WERI-Rb-1 (cell line): ENCODE data around the gene GATAD2A.

ENCODE experiments used
- DNase-seq: peaks from one replicate; pipeline ENCODE4 v3.0.0-alpha.2; 2020
- H3K27ac ChIP-seq: fragments of 250-450 bp; sonication (Bioruptor Pico); 2 replicates; pipeline ENCODE4 v1.5.1; 2020; ENCODE audit warnings: mild to moderate bottlenecking, moderate library complexity
- H3K27me3 ChIP-seq: fragments of 250-450 bp; sonication (Bioruptor Pico); 2 replicates; pipeline ENCODE4 v1.5.1; 2021; ENCODE audit warnings: mild to moderate bottlenecking, low read depth, moderate library complexity; ENCODE audit not compliant: insufficient read depth, severe bottlenecking
- H3K36me3 ChIP-seq: fragments of 250-450 bp; sonication (Bioruptor Pico); 2 replicates; pipeline ENCODE4 v1.5.1; 2020; ENCODE audit warnings: mild to moderate bottlenecking, moderate library complexity
- H3K4me3 ChIP-seq: 2 replicates; pipeline ENCODE4 v1.5.1; 2011; ENCODE audit warnings: low read depth, mild to moderate bottlenecking, control low read depth, low read length
- H3K9me3 ChIP-seq: fragments of 250-450 bp; sonication (Bioruptor Pico); 2 replicates; pipeline ENCODE4 v1.5.1; 2021; ENCODE audit warnings: mild to moderate bottlenecking, moderate library complexity; ENCODE audit not compliant: severe bottlenecking
- TF ChIP-seq, protein P1 (sequence below): IDR thresholded peaks from 2 replicates; pipeline ENCODE4 v1.5.1; 2011; ENCODE audit warnings: low read depth, mild to moderate bottlenecking, control low read depth, inconsistent platforms, low read length

The GATAD2A gene

DNA sequence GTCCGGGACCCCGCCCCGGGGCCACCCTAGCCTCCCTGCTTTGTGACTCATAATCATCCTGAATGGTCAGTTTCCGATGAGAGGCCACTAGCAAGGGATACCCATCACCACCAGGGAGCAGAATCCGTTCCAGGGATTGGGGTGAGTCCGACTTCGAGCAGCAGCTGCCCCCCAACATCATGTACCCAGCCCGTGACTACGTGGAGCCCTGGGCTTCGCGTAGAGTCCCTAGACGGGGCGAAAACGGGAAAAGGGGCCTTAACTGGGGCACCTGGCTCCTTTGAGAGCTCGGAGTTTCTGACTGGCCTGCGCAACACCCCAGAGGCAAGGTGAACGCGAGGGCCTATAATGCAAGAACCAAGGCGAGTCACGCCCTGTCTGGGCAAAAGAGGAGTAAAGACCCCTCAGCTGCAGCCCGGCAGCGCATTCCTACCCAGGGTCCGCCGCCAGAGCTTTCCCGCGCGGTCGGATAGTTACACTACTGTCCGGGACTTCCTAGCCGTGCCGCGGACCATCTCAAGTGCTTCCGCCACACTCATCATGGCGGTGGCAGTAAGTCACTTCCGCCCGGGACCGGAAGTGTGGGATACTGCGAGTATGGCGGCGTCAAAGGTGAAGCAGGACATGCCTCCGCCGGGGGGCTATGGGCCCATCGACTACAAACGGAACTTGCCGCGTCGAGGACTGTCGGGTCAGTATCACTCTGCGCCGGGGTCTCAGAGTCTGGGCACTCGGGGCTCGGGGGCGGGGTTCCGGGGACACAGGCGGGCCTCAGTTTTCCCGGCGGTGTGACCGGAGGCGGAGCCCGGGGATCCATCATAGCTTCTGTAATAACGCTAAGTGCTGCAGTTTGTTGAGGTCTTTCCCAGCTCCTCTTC, 110.4 kb downstream of the GATAD2A start, which contains the start of gene NDUFA13:
NDUFA13 (plus strand) TSS at position 584 of the 878 bp plus-strand sequence; CDS start at position 598, 14 bp downstream.
- Histone ChIP-seq H3K27ac (peak within 1 kb of the TSS; percentile 77), H3K9me3 (peaks cover 4% of the 10 kb centered on the region), H3K36me3 (peaks cover 25% of the 10 kb centered on the region), H3K4me3 (peak within 1 kb of the TSS; percentile 72), H3K27me3 (no peaks in the 10 kb centered on the region)
- peak; percentile 92 for DNase-seq
- TF ChIP-seq, protein P1, sequence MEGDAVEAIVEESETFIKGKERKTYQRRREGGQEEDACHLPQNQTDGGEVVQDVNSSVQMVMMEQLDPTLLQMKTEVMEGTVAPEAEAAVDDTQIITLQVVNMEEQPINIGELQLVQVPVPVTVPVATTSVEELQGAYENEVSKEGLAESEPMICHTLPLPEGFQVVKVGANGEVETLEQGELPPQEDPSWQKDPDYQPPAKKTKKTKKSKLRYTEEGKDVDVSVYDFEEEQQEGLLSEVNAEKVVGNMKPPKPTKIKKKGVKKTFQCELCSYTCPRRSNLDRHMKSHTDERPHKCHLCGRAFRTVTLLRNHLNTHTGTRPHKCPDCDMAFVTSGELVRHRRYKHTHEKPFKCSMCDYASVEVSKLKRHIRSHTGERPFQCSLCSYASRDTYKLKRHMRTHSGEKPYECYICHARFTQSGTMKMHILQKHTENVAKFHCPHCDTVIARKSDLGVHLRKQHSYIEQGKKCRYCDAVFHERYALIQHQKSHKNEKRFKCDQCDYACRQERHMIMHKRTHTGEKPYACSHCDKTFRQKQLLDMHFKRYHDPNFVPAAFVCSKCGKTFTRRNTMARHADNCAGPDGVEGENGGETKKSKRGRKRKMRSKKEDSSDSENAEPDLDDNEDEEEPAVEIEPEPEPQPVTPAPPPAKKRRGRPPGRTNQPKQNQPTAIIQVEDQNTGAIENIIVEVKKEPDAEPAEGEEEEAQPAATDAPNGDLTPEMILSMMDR = peak; percentile 25; the same call in 1 of the 2 replicates

DNA sequence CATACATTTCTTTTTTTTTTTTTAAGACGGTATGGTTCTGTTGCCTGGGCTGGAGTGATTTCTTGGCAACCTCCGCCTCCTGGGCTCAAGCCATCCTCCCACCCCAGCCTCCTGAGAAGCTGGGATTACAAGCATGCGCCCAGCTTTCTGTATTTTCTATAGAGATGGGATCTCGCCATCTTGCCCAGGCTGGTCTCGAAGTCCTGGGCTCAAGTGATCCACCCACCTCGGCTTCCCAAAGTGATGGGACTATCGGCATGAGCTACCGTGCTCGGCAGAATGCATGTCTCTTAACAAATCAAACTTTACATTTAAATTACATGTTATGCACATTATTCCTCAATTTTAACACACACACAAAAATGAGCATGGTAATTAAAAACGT, 111.8 kb downstream of the GATAD2A start:
- no peak overlapping the region for H3K27ac ChIP-seq

DNA sequence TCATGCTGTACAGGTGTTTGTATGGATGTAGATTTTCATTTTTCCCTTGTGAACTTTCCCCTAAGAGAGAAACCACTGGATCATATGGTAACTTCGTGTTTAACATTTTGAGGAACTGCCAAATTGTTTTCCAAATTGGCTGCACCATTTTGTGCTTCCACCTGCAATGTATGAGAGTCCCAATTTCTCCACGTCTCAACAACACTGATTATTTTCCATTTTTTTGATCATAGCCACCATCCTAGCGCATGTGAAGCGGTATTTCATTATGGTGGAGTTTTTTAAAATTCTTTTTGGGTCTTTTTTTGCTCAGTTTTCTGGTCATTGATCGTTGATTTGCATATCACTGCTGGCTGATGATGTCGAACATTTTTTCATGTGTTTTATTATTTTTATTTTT, 115.5 kb downstream of the GATAD2A start:
- TF ChIP-seq, protein P1 = no peak

More for the DNA sequence above, 111.8 kb downstream of the GATAD2A start:
- TF ChIP-seq, protein P1 = no peak
- no peak overlapping the region for H3K4me3 ChIP-seq
- peaks cover 30% of the 10 kb centered on the region for H3K36me3 ChIP-seq
- DNase-seq = no peak
- no peaks in the 10 kb centered on the region for H3K27me3 ChIP-seq
- H3K9me3 ChIP-seq = peaks cover 4% of the 10 kb centered on the region

DNA sequence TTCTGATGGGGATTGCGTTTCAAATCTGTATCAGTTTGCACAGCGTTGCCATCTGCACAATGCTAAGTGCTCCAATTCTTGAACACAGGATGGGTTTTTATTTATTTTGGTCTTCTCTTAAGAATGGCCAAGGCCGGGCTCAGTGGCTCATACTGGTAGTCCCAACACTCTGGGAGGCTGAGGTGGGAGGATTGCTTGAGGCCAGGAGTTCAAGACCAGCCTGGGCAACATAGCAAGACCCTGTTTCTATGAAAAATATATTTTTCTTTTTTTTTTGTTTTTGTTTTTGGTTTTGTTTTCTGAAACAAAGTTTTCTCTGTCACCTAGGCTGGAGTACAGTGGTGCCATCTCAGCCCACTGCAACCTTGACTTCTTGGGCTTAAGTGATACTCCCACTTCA, 117.7 kb downstream of the GATAD2A start:
- no peak overlapping the region for H3K4me3 ChIP-seq
- no peaks in the 10 kb centered on the region for H3K9me3 ChIP-seq
- H3K36me3 ChIP-seq = peaks cover 44% of the 10 kb centered on the region
- H3K27me3 ChIP-seq = no peaks in the 10 kb centered on the region
- TF ChIP-seq, protein P1 = no peak
- H3K27ac ChIP-seq = no peak overlapping the region
- no peak for DNase-seq

More for the DNA sequence above, 115.5 kb downstream of the GATAD2A start:
- Histone ChIP-seq H3K36me3 (peaks cover 36% of the 10 kb centered on the region), H3K27ac (no peak overlapping the region), H3K27me3 (no peaks in the 10 kb centered on the region), H3K9me3 (no peaks in the 10 kb centered on the region), H3K4me3 (no peak overlapping the region)
- DNase-seq = no peak

DNA sequence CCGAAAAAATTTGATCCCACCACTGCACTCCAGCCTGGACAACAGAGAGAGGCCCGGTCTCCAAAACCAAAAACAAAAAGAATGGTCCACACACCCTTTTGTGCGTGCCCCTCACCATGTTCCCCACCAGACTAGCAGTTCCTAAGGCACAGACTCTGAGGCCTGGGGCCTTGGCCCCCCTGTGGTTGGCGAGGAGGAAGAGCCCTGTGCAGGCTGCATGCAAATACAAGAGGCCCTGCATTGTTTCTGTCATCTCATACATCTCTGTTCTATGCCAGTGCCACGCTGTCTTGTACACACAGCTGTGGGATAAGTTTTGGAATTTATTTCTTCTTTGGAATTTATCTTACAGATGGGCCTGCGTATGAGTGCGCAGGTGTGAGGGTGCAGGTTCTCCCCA, 118.6 kb downstream of the GATAD2A start:
- Histone ChIP-seq H3K9me3 (no peaks in the 10 kb centered on the region), H3K4me3 (no peak overlapping the region), H3K36me3 (peaks cover 44% of the 10 kb centered on the region), H3K27ac (no peak overlapping the region), H3K27me3 (no peaks in the 10 kb centered on the region)
- DNase-seq = no peak
- TF ChIP-seq, protein P1 = no peak
